Measurements from ENCODE around the gene LRRTM1. TPM values are rescaled to one million over a fixed set of nuclear protein-coding genes. Genes with fewer than 3 reads are reported as not detected.

LRRTM1 gene
- total and polyA plus RNA-seq, 2 of the 4 experiments (the other 2 are of a cell fraction), result not detected

DNA sequence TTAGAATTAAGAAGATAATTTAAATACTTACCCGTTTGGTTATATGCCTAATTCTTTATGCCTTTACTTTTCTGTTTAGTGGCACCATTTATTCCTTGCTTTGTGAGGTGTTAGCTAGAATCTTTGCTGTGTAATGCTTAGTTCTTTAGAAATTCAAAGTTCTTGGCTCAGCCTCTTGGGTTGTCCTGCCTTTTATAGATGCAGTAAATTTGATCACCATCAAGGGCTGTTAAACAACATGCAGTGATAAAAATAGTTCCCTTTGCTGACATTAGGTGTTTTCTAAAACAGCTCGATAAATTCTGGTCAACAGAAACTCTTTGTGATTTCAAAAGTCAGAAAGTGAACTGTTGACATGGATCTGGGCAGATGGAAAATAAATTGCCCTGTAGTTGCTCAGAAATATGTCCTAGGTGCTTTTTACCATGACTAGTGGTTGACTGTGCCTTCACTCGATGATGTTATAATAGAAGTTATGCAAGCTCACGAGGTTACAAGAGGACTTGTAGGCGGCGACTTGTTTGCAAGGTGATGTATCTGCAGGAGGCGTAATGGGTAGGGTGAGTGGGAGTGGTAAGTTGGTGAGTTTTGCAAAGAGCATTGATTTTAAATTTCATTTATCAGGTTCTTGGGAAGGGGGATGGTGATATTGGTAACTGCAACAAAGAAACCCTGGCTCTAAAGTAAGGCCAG is 52.1 kb downstream of the LRRTM1 start:
- Histone ChIP-seq H2BK120ac (ENCODE audit: low read depth, low read length) (no peak overlapping the region), H2BK15ac (ENCODE audit: low read depth, low read length) (no peak overlapping the region), H3K36me3 (ENCODE audit: control insufficient read depth, insufficient read depth, low read length) (no peaks in the 10 kb centered on the region), H2AFZ (replicated peaks; ENCODE audit: low read length, poor library complexity) (no peak overlapping the region), H3K4me3 (ENCODE audit: insufficient read depth, low read depth, low read length) (no peak overlapping the region), H4K91ac (ENCODE audit: insufficient read depth, low read depth, low read length) (no peak overlapping the region), H3K18ac (ENCODE audit: low read depth, low read length) (no peak overlapping the region), H3K9ac (ENCODE audit: low read depth, low read length) (no peak overlapping the region), H3K79me1 (ENCODE audit: low read depth in 1 of 2, low read length in 2 of 2) (no peaks in the 10 kb centered on the region), H2BK5ac (ENCODE audit: low read depth, low read length, poor library complexity, severe bottlenecking) (no peak overlapping the region), H4K20me1 (ENCODE audit: insufficient read depth, low read length) (no peaks in the 10 kb centered on the region), H3K4me2 (ENCODE audit: low read depth, low read length) (no peak overlapping the region), H3K9me1 (ENCODE audit: insufficient read depth, low read length) (no peaks in the 10 kb centered on the region), H2AK5ac (ENCODE audit: low read depth, low read length) (no peak overlapping the region), H3K56ac (ENCODE audit: extremely low read depth, insufficient read depth, low read length) (no peak overlapping the region), H3K4ac (ENCODE audit: low read depth, low read length) (no peak overlapping the region), H4K8ac (ENCODE audit: low read depth in 2 of 2, low read length in 2 of 2) (no peak overlapping the region), H3K9me3 (ENCODE audit: control insufficient read depth, insufficient read depth, low read length) (no peaks in the 10 kb centered on the region), H3K14ac (replicated peaks; ENCODE audit: low read depth, low read length) (no peak overlapping the region), H3K27ac (ENCODE audit: insufficient read depth, low read length) (no peak overlapping the region), H3K23ac (ENCODE audit: low read depth, low read length) (no peak overlapping the region), H2BK20ac (ENCODE audit: low read depth, low read length) (no peak overlapping the region), H3K27me3 (ENCODE audit: control insufficient read depth, insufficient read depth, low read length) (no peaks in the 10 kb centered on the region; the same call in 1 of the 2 replicates), H3K4me1 (ENCODE audit: control insufficient read depth, insufficient read depth, low read length) (no peaks in the 10 kb centered on the region), H2AK9ac (replicated peaks; ENCODE audit: low read depth, low read length, poor library complexity) (no peak overlapping the region), H4K5ac (ENCODE audit: low read depth, low read length) (no peak overlapping the region)
- intact Hi-C loops (cut with micrococcal nuclease), result loop anchor here (10.0 kb wide), 1 partner anchor 242 kb away; no protein-coding TSS in a partner anchor
- DNase-seq (no peak), ATAC-seq (ENCODE audit: low read depth) (no peak)
- TF ChIP-seq SMC3 (IDR thresholded peaks at IDR 0.05; ENCODE audit: low read depth, low read length) (no peak), BHLHE40 (IDR thresholded peaks at IDR 0.05; ENCODE audit: low read depth, low read length) (no peak), CHD1 (IDR thresholded peaks at IDR 0.05; ENCODE audit: low read depth, low read length) (no peak), NFE2L2 (IDR thresholded peaks at IDR 0.05; ENCODE audit: low read depth, low read length) (no peak), RCOR1 (IDR thresholded peaks at IDR 0.05; ENCODE audit: insufficient replicate concordance, low read length) (no peak), RFX5 (IDR thresholded peaks at IDR 0.05; ENCODE audit: low read depth, low read length) (no peak), CTCF (conservative IDR thresholded peaks at IDR 0.05; ENCODE audit: low read depth, low read length) (no peak), MAZ (IDR thresholded peaks at IDR 0.05; ENCODE audit: borderline replicate concordance, low read depth, low read length) (no peak), MAFK (IDR thresholded peaks at IDR 0.05; ENCODE audit: low read depth, low read length) (no peak), RAD21 (IDR thresholded peaks at IDR 0.05; ENCODE audit: low read length) (no peak), POLR2A (IDR thresholded peaks at IDR 0.05; ENCODE audit: low read depth, low read length) (no peak), FOS (IDR thresholded peaks at IDR 0.05; ENCODE audit: low read depth, low read length) (no peak), ELK1 (IDR thresholded peaks at IDR 0.05; ENCODE audit: borderline replicate concordance, low read depth, low read length) (no peak), CEBPB (IDR thresholded peaks at IDR 0.05; ENCODE audit: low read depth, low read length) (no peak)
- TF ChIP-seq, protein P1, sequence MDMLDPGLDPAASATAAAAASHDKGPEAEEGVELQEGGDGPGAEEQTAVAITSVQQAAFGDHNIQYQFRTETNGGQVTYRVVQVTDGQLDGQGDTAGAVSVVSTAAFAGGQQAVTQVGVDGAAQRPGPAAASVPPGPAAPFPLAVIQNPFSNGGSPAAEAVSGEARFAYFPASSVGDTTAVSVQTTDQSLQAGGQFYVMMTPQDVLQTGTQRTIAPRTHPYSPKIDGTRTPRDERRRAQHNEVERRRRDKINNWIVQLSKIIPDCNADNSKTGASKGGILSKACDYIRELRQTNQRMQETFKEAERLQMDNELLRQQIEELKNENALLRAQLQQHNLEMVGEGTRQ (IDR thresholded peaks at IDR 0.05; ENCODE audit: low read depth, low read length), result no peak
- POLR2A ChIA-PET (ENCODE audit: unreplicated experiment), result no interaction called here
- dilution Hi-C loops (cut with HindIII; ENCODE audit: low sequenced_read_pairs, unreplicated experiment), result no loop called here
- WGBS, 2 experiments (ENCODE audit: extremely low coverage in 2 of 2, insufficient read length in 1 of 2), result no CpG with 5 or more reads among the region's 7 CpGs
- CTCF ChIA-PET, result no interaction called here
- BruUV-seq (replicated peaks), result no TSS peak
- in situ Hi-C loops (cut with MboI; ENCODE audit: low sequenced_read_pairs), result no loop called here

Data from IMR-90 (cell line).